ENCODE measurements around the gene PACS2. TPM values are rescaled to one million over a fixed set of nuclear protein-coding genes. Genes with fewer than 3 reads are reported as not detected.

Gene PACS2
- total RNA-seq, 1 experiment from 2014 or later: 72.5 TPM

DNA sequence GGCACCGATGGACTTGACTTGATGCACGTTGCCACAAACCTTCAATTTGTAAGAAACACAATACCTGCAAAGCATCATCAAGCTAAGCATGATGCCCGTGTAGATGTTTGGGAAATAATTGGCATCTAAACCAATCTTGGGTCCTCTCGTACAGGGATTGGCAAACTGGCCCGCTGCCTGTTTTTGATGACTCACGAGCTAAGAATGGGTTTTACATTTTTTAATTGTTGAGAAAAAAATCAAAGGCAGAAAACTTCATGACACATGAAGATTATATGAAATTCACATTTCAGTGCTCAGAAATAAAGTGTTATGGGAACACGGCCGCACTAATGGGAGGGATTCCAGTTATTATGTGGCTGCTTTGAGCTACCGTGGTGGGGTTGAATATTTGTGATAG lies 116.0 kb downstream of the PACS2 start:
- no peak overlapping the region for H3K4me2 ChIP-seq (ENCODE audit: insufficient read depth, insufficient read length, low read length)
- no peak overlapping the region for H3K56ac ChIP-seq (ENCODE audit: insufficient read length, low read depth, low read length)
- H2BK12ac ChIP-seq (ENCODE audit: insufficient read length, low read depth, low read length): no peak overlapping the region
- no peaks in the 10 kb centered on the region for H3K9me3 ChIP-seq (ENCODE audit: control insufficient read depth, low read depth, low read length)
- peaks cover 36% of the 10 kb centered on the region; the same call in 1 of the 2 replicates for H3K79me2 ChIP-seq (ENCODE audit: insufficient read depth, low read length)
- H3K4me1 Mint-ChIP-seq: peaks cover 11 to 12% of the 10 kb centered on the region in 2 experiments
- no CpG with 5 or more reads among the region's 9 CpGs for WGBS (ENCODE audit: extremely low coverage, insufficient read length, low lambda C conversion rate)
- no peak overlapping the region for H4K5ac ChIP-seq (ENCODE audit: insufficient read length, low read depth, low read length)
- no peak overlapping the region for H3K27ac Mint-ChIP-seq
- no peak overlapping the region for H4K91ac ChIP-seq (ENCODE audit: insufficient read length, low read depth, low read length)
- peaks cover 0 to 3% of the 10 kb centered on the region in 2 experiments; a peak in 1 of 5 replicates for H3K9me3 Mint-ChIP-seq
- H4K20me1 ChIP-seq (ENCODE audit: control insufficient read depth, insufficient read depth, insufficient read length): no peaks in the 10 kb centered on the region
- peaks cover 17% of the 10 kb centered on the region for H3K79me1 ChIP-seq (ENCODE audit: insufficient read depth, low read depth, low read length, poor library complexity, severe bottlenecking)
- peaks cover 36 to 54% (median 44%) of the 10 kb centered on the region in 3 experiments for H3K36me3 Mint-ChIP-seq (ENCODE audit: insufficient read depth in 1 of 3, low read depth in 3 of 3)
- H2BK20ac ChIP-seq (ENCODE audit: low read depth, low read length, poor library complexity, severe bottlenecking): no peak overlapping the region
- H2AK5ac ChIP-seq (ENCODE audit: insufficient read length, low read length): no peak overlapping the region
- H3K27ac ChIP-seq (ENCODE audit: insufficient read length, low read depth, low read length): no peak overlapping the region
- no peak for DNase-seq
- no peak overlapping the region for H3K9ac ChIP-seq (ENCODE audit: extremely low read depth, insufficient read length, low read length)
- no peak overlapping the region for H2BK120ac ChIP-seq (ENCODE audit: low read depth, low read length, poor library complexity, severe bottlenecking)
- no peaks in the 10 kb centered on the region for H3K4me1 ChIP-seq (ENCODE audit: insufficient read depth, low read length)
- no peaks in the 10 kb centered on the region for H3K27me3 ChIP-seq (ENCODE audit: insufficient read depth, low read length)
- no peak overlapping the region for H3K23ac ChIP-seq (ENCODE audit: insufficient read length, low read depth, low read length)
- H2BK5ac ChIP-seq (ENCODE audit: insufficient read length, low read length): no peak overlapping the region
- H3K4ac ChIP-seq (ENCODE audit: low read depth, low read length): no peak overlapping the region
- H3K4me3 Mint-ChIP-seq: no peak overlapping the region
- TF ChIP-seq, protein P1, sequence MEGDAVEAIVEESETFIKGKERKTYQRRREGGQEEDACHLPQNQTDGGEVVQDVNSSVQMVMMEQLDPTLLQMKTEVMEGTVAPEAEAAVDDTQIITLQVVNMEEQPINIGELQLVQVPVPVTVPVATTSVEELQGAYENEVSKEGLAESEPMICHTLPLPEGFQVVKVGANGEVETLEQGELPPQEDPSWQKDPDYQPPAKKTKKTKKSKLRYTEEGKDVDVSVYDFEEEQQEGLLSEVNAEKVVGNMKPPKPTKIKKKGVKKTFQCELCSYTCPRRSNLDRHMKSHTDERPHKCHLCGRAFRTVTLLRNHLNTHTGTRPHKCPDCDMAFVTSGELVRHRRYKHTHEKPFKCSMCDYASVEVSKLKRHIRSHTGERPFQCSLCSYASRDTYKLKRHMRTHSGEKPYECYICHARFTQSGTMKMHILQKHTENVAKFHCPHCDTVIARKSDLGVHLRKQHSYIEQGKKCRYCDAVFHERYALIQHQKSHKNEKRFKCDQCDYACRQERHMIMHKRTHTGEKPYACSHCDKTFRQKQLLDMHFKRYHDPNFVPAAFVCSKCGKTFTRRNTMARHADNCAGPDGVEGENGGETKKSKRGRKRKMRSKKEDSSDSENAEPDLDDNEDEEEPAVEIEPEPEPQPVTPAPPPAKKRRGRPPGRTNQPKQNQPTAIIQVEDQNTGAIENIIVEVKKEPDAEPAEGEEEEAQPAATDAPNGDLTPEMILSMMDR (conservative IDR thresholded peaks at IDR 0.05): no peak
- no peak overlapping the region for H4K8ac ChIP-seq (replicated peaks; ENCODE audit: insufficient read length, low read depth, low read length)
- no peak overlapping the region for H3T11ph ChIP-seq (ENCODE audit: low read length)
- no peak overlapping the region for H2BK15ac ChIP-seq (ENCODE audit: low read depth, low read length)
- no peaks in the 10 kb centered on the region for H3K23me2 ChIP-seq (ENCODE audit: insufficient read length, low read depth, low read length, poor library complexity, severe bottlenecking)
- H3K18ac ChIP-seq (ENCODE audit: insufficient read length, low read depth, low read length): no peak overlapping the region
- H3K14ac ChIP-seq (ENCODE audit: insufficient read depth, low read length): no peak overlapping the region
- no peaks in the 10 kb centered on the region; the same call in 1 of the 2 replicates for H3K27me3 Mint-ChIP-seq (ENCODE audit: low read depth)
- no peak overlapping the region for H2AFZ ChIP-seq (ENCODE audit: low read length)
